GM21528 (cell line): ENCODE data around the gene ANKZF1.

Source experiments
- ATAC-seq: cut with Tn5 transposase; IDR thresholded peaks from one replicate; pipeline ENCODE4 v1.9.1; 2021; ENCODE audit warnings: mild to moderate bottlenecking, moderate library complexity; ENCODE audit not compliant: unreplicated experiment, low FRiP score

The ANKZF1 gene

GRCh38 chr2:219279151-219279915, 49.7 kb downstream of the ANKZF1 start, which contains the start of gene DNAJB2:
Gene DNAJB2, plus strand, starts transcription at chr2:219279366. Its CDS starts 468 bp downstream, at chr2:219279834.
- ATAC-seq: peak; percentile 91

GRCh38 chr2:219279916-219280516, 50.4 kb downstream of the ANKZF1 start:
- no peak for ATAC-seq

- ATAC-seq: no peak
Measured at GRCh38 chr2:219280651-219281050, 51.0 kb downstream of the ANKZF1 start.

GRCh38 chr2:219281588-219281987, 52.0 kb downstream of the ANKZF1 start:
- ATAC-seq: no peak

- ATAC-seq: no peak
Measured at GRCh38 chr2:219282375-219282774, 52.8 kb downstream of the ANKZF1 start.

- no peak for ATAC-seq
Measured at GRCh38 chr2:219282943-219283581, 53.5 kb downstream of the ANKZF1 start.

- no peak for ATAC-seq
Measured at GRCh38 chr2:219284501-219285372, 55.1 kb downstream of the ANKZF1 start.

- no peak for ATAC-seq
Measured at GRCh38 chr2:219285373-219285735, 55.7 kb downstream of the ANKZF1 start.

- no peak for ATAC-seq
Measured at GRCh38 chr2:219285894-219286425, 56.4 kb downstream of the ANKZF1 start.
